ENCODE results near the gene LIN7B.
"Not testable (repeated sequence)": the region's sequence is repeated elsewhere in the genome, so short reads cannot be mapped to it uniquely, and the experiment has no call there.

- TF ChIP-seq EZH2 (IDR thresholded peaks at IDR 0.05; ENCODE audit: low read depth, unreplicated experiment); JUNB (IDR thresholded peaks at IDR 0.05; ENCODE audit: unreplicated experiment); EZH2phosphoT487 (IDR thresholded peaks at IDR 0.05; ENCODE audit: unreplicated experiment); POLR2AphosphoS5 (IDR thresholded peaks at IDR 0.05; ENCODE audit: low read depth); CREB1 (CRISPR knock-in tag; IDR thresholded peaks at IDR 0.05; ENCODE audit: low read depth); ZNF331 (CRISPR knock-in tag; IDR thresholded peaks at IDR 0.05; ENCODE audit: low read depth); NANOG (IDR thresholded peaks at IDR 0.05; ENCODE audit: borderline replicate concordance); STAT1 (IDR thresholded peaks at IDR 0.05; ENCODE audit: unreplicated experiment); ZNF114 (CRISPR knock-in tag; IDR thresholded peaks at IDR 0.05): not testable (repeated sequence)
- TF ChIP-seq, protein P1, sequence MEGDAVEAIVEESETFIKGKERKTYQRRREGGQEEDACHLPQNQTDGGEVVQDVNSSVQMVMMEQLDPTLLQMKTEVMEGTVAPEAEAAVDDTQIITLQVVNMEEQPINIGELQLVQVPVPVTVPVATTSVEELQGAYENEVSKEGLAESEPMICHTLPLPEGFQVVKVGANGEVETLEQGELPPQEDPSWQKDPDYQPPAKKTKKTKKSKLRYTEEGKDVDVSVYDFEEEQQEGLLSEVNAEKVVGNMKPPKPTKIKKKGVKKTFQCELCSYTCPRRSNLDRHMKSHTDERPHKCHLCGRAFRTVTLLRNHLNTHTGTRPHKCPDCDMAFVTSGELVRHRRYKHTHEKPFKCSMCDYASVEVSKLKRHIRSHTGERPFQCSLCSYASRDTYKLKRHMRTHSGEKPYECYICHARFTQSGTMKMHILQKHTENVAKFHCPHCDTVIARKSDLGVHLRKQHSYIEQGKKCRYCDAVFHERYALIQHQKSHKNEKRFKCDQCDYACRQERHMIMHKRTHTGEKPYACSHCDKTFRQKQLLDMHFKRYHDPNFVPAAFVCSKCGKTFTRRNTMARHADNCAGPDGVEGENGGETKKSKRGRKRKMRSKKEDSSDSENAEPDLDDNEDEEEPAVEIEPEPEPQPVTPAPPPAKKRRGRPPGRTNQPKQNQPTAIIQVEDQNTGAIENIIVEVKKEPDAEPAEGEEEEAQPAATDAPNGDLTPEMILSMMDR (conservative IDR thresholded peaks at IDR 0.05; ENCODE audit: low read depth in 2 of 2) = peak; percentile 52 to 73
These were observed 39.3 kb upstream of the LIN7B start for GRCh38 chr19:49074869-49075268.

Measured in GM23338 (cell line).